H1 (cell line): ENCODE results near the gene CAPN3. TPM values are rescaled to one million over a fixed set of nuclear protein-coding genes. Genes with fewer than 3 reads are reported as not detected.

Experiments
- EZH2 ChIP-seq: fragments of 200-600 bp; sonication (generic); IDR thresholded peaks from 2 replicates; pipeline ENCODE4 v1.7.1; 2012; ENCODE audit warnings: low read depth, mild to moderate bottlenecking, moderate library complexity, low read length, inconsistent platforms; ENCODE audit not compliant: severe bottlenecking
- polyA plus RNA-seq, 7 experiments: library from polyadenylated mRNA; depleted of rRNA in 3 of 7; stranded (reverse) in 5 of 7; unstranded in 2 of 7; fragments of >200 nt in 5 of 7; fragments of 200-250 nt in 2 of 7; gene quantifications; 1 replicate in 5 of 7; 2 replicates in 1 of 7; 4 replicates in 1 of 7; pipeline versions ENCODE4 v1.2.1 to v1.2.3, GENCODE V29; 2011 to 2013; ENCODE audit warnings: missing spikeins in 2 of 7, mixed read lengths in 2 of 7
- total RNA-seq: library from RNA; stranded (reverse); fragmentation: NEBNext Ultra II Directional; extraction: Animal tissue kit (Norgen Biotek cat#: 25700); gene quantifications from 2 replicates; pipeline ENCODE4 v1.2.1, GENCODE V29; 2021
- TF ChIP-seq, protein P1 (sequence below): IDR thresholded peaks from 2 replicates; pipeline ENCODE4 v1.6.1; 2012; ENCODE audit warnings: low read length, inconsistent platforms
- TF ChIP-seq, protein P2 (sequence below): IDR thresholded peaks from 2 replicates; pipeline ENCODE4 v1.6.1; 2011; ENCODE audit warnings: low read length, improper control_type of control experiment

The CAPN3 gene
- total and polyA plus RNA-seq, 2 of the 8 experiments (the other 6 are each of a cell fraction or from before 2014, with no cell fraction given): 0.80 to 2.1 TPM

DNA sequence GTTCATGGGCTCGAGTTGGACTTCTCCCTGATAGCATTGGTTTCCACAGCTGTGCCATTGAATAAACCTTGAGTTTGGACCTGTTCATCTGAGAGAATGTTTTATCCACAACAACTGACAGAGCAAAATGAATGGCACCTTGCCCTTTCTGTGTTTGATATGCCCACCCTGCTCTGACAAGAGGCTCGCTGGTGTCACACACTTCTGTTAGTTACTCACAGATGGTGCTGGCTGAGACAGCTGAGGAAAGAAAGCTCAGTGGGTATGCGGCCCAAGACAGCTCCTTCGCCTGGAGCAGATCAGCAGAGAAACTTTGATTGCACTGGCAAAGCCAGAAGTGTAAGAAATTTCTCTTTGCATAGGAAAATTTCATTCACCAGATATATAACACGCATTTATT is 2.5 kb upstream of the CAPN3 start (continued):
- TF ChIP-seq, protein P1, sequence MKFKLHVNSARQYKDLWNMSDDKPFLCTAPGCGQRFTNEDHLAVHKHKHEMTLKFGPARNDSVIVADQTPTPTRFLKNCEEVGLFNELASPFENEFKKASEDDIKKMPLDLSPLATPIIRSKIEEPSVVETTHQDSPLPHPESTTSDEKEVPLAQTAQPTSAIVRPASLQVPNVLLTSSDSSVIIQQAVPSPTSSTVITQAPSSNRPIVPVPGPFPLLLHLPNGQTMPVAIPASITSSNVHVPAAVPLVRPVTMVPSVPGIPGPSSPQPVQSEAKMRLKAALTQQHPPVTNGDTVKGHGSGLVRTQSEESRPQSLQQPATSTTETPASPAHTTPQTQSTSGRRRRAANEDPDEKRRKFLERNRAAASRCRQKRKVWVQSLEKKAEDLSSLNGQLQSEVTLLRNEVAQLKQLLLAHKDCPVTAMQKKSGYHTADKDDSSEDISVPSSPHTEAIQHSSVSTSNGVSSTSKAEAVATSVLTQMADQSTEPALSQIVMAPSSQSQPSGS: no peak
- no peak for TF ChIP-seq EZH2
- TF ChIP-seq, protein P2, sequence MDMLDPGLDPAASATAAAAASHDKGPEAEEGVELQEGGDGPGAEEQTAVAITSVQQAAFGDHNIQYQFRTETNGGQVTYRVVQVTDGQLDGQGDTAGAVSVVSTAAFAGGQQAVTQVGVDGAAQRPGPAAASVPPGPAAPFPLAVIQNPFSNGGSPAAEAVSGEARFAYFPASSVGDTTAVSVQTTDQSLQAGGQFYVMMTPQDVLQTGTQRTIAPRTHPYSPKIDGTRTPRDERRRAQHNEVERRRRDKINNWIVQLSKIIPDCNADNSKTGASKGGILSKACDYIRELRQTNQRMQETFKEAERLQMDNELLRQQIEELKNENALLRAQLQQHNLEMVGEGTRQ: no peak
